GM12878 (cell line): Measurements from ENCODE around the gene LRRC47. TPM values are rescaled to one million over a fixed set of nuclear protein-coding genes. Genes with fewer than 3 reads are reported as not detected.

ENCODE experiments used
- ATAC-seq: fragments of 200-7000 bp; cut with Tn5 transposase; 3 replicates; pipeline ENCODE4 v1.9.1; 2020; ENCODE audit warnings: mild to moderate bottlenecking, moderate library complexity
- BruUV-seq: library from RNA; stranded (reverse); fragments of 400-500 nt; replicated peaks from 2 replicates; lab custom pipeline; 2021; lab: Mats Ljungman, UMichigan
- CTCF ChIA-PET: fragments of 300-600 bp; sonication (Branson Sonifier 250); formaldehyde crosslinking; extraction: SDS; loops from one replicate; lab custom pipeline; 2021; ENCODE audit warnings: inconsistent platforms; lab: Yijun Ruan, JAX
- POLR2A ChIA-PET: fragments of 350-600 bp; formaldehyde crosslinking; extraction: SDS; loops from one replicate; lab custom pipeline; 2021; ENCODE audit warnings: inconsistent platforms; lab: Charles Lee
- RAD21 ChIA-PET: fragments of 300-600 bp; sonication (Branson Sonifier 250); formaldehyde crosslinking; loops from one replicate; lab custom pipeline; 2023; ENCODE audit warnings: antibody characterized with exemption; ENCODE audit not compliant: unreplicated experiment; lab: Charles Lee
- SMC1A ChIA-PET: fragments of 300-600 bp; sonication (Branson Sonifier 250); formaldehyde crosslinking; loops from one replicate; lab custom pipeline; 2023; ENCODE audit not compliant: unreplicated experiment, uncharacterized antibody; lab: Charles Lee
- DNase-seq: peaks from one replicate; pipeline ENCODE4 v3.0.0-alpha.2; 2011; ENCODE audit warnings: low read depth, low spot score
- FAIRE-seq: peaks from 3 replicates; lab custom pipeline; 2011; peaks lifted over from hg19 to GRCh38; lab: Jason Lieb, UNC
- H2AFZ ChIP-seq: 2 replicates; pipeline ENCODE4 v1.6.0; 2011; ENCODE audit warnings: low read depth, low read length, control low read depth; ENCODE audit not compliant: control insufficient read depth
- H3K27ac ChIP-seq: 2 replicates; pipeline ENCODE4 v1.5.1; 2011; ENCODE audit warnings: control low read depth; ENCODE audit not compliant: control insufficient read depth, insufficient read depth
- H3K27me3 ChIP-seq, 2 experiments: replicated peaks in 1 of 2; 2 replicates each; pipeline versions ENCODE4 v1.6.0 to v1.6.1; 2011; ENCODE audit warnings: low read length in 1 of 2; ENCODE audit not compliant: control insufficient read depth in 2 of 2, insufficient read depth in 2 of 2
- H3K36me3 ChIP-seq, 2 experiments: 2 replicates each; pipeline ENCODE4 v1.5.1; 2011; ENCODE audit warnings: low read length in 1 of 2; ENCODE audit not compliant: control insufficient read depth in 2 of 2, insufficient read depth in 2 of 2
- H3K4me1 ChIP-seq: 2 replicates; pipeline ENCODE4 v1.6.1; 2011; ENCODE audit warnings: mild to moderate bottlenecking, low read length, moderate library complexity, mixed read lengths; ENCODE audit not compliant: control insufficient read depth, insufficient read depth
- H3K4me2 ChIP-seq: 2 replicates; pipeline ENCODE4 v1.6.0; 2011; ENCODE audit warnings: control low read depth; ENCODE audit not compliant: control insufficient read depth, insufficient read depth
- H3K4me3 ChIP-seq: fragments of 200-600 bp; sonication (generic); 2 replicates; pipeline ENCODE4 v1.5.1; 2016
- H3K79me2 ChIP-seq: 2 replicates; pipeline ENCODE4 v1.6.0; 2011; ENCODE audit warnings: low read length; ENCODE audit not compliant: control insufficient read depth, insufficient read depth
- H3K9ac ChIP-seq: 2 replicates; pipeline ENCODE4 v1.8.0; 2011; ENCODE audit warnings: low read length, control low read depth, mixed read lengths; ENCODE audit not compliant: control insufficient read depth, insufficient read depth
- H3K9me3 ChIP-seq: replicated peaks from 3 replicates; pipeline ENCODE4 v1.5.1; 2011; ENCODE audit warnings: mild to moderate bottlenecking, low read length; ENCODE audit not compliant: control insufficient read depth, insufficient read depth
- H4K20me1 ChIP-seq: 2 replicates; pipeline ENCODE4 v1.6.0; 2011; ENCODE audit not compliant: control insufficient read depth, insufficient read depth
- HCFC1 ChIP-seq: fragments of 150-350 bp; IDR thresholded peaks from 2 replicates; pipeline ENCODE4 v1.6.1; 2014; ENCODE audit warnings: low read length
- IKZF2 ChIP-seq, 2 experiments: fragments of 450-650 bp; IDR thresholded peaks; 2 replicates each; pipeline ENCODE4 v1.6.1; 2017; ENCODE audit warnings: mild to moderate bottlenecking in 2 of 2, moderate library complexity in 2 of 2
- POLR2A ChIP-seq: IDR thresholded peaks from 2 replicates; pipeline ENCODE4 v1.6.1; 2011; ENCODE audit warnings: low read depth, mild to moderate bottlenecking, low read length
- POLR2AphosphoS2 ChIP-seq: IDR thresholded peaks from 2 replicates; pipeline ENCODE4 v1.6.1; 2011; ENCODE audit warnings: low read depth, mild to moderate bottlenecking, low read length, improper control_type of control experiment, moderate library complexity
- POLR2AphosphoS5 ChIP-seq: IDR thresholded peaks from 2 replicates; pipeline ENCODE4 v1.6.1; 2011; ENCODE audit warnings: mild to moderate bottlenecking, low read length, inconsistent platforms
- RCOR1 ChIP-seq: conservative IDR thresholded peaks from 2 replicates; pipeline ENCODE4 v1.6.1; 2012; ENCODE audit warnings: low read depth, low read length, improper control_type of control experiment
- SIX5 ChIP-seq: IDR thresholded peaks from 2 replicates; pipeline ENCODE4 v1.6.1; 2011; ENCODE audit warnings: mild to moderate bottlenecking, low read depth, low read length, moderate library complexity; ENCODE audit not compliant: severe bottlenecking
- ZNF217 ChIP-seq: fragments of 450-650 bp; IDR thresholded peaks from 2 replicates; pipeline ENCODE4 v1.6.1; 2017; ENCODE audit warnings: antibody characterized with exemption, mild to moderate bottlenecking
- ZZZ3 ChIP-seq: IDR thresholded peaks from 2 replicates; pipeline ENCODE4 v1.6.1; 2011; ENCODE audit warnings: low read depth; ENCODE audit not compliant: control insufficient read depth, insufficient read length
- WGBS: methylation state at CpG from one replicate; pipeline ENCODE4 v1.1.6; 2016; ENCODE audit warnings: low lambda C conversion rate; ENCODE audit not compliant: insufficient replicate concordance, insufficient coverage; ENCODE audit errors: missing lambda C conversion rate; 5-methylcytosine and 5-hydroxymethylcytosine counted together
- in situ Hi-C: fragments of 300-500 bp; cut with MboI; formaldehyde crosslinking; loops from 9 replicates; pipeline ENCODE4 v1.14.3; 2018; ENCODE audit warnings: mixed read lengths
- intact Hi-C: fragments of 100-400 bp; cut with micrococcal nuclease; formaldehyde crosslinking; loops from one replicate; pipeline ENCODE4 v1.14.2; 2022; ENCODE audit not compliant: unreplicated experiment
- polyA plus RNA-seq, 11 experiments: library from polyadenylated mRNA; depleted of rRNA in 4 of 11; unstranded in 6 of 11; stranded (reverse) in 5 of 11; fragments of >200 nt; fragmentation: Nextera tagmentation in 4 of 11; fragmentation: Illumina TruSeq in 1 of 11; extraction: Ambion mirVana in 4 of 11; extraction: Trizol in 1 of 11; gene quantifications; 1 replicate in 1 of 11; 2 replicates in 10 of 11; pipeline versions ENCODE4 v1.2.1 to v1.2.3, GENCODE V29; 2011 to 2016; ENCODE audit warnings: inconsistent platforms in 2 of 11, missing spikeins in 2 of 11, low read depth in 1 of 11
- total RNA-seq, 4 experiments: library from RNA; depleted of rRNA in 3 of 4; stranded (reverse); fragments of >200 nt in 3 of 4; fragmentation: Illumina TruSeq in 1 of 4; extraction: Trizol in 1 of 4; gene quantifications; 2 replicates each; pipeline versions ENCODE4 v1.2.1 to v1.2.3, GENCODE V29; 2013 to 2021

LRRC47 gene
- total and polyA plus RNA-seq, 10 of the 15 experiments (the other 5 are each of a cell fraction or from before 2014, with no cell fraction given): 2.5 to 34.6 (median 18.2) TPM

DNA sequence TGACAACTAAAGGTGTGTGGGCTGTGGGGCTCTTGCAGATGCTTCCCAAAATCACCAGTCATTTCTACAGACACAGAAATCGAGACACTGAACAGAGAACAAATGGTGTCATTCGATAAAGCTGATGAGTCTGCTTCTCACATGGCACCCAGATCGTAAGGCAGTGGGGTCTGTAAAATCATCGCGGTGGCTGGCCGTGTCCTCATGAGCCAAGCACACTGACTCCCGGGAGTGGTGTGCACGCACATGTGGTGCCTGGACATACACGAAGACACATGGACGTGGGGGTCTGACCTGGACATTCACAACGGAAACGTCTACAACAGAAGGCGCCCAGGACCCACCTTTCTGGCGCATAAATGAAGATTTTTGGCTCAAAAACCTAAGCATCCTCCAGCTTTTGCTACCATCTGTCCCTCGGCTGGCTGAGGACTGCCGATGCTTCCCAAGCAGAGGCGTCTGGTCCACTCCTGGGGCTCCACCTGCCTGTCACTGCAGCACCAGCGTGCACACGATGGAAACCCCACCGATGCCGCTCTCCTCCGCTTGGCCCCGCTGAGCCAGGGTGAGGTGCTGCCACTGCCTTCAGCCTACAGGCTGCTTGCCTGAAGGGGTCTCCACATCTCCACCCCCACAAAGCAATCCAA, 16.9 kb downstream of the LRRC47 start:
- intact Hi-C loops (no loop called here), in situ Hi-C loops (no loop called here)
- Histone ChIP-seq H3K4me2 (no peak overlapping the region), H4K20me1 (no peaks in the 10 kb centered on the region), H3K4me1 (peaks cover 11% of the 10 kb centered on the region), H3K9me3 (no peaks in the 10 kb centered on the region), H3K4me3 (no peak overlapping the region), H3K9ac (no peak overlapping the region), H2AFZ (no peak overlapping the region), H3K27me3 (no peaks in the 10 kb centered on the region), H3K36me3 (peaks cover 13 to 15% of the 10 kb centered on the region in 2 experiments), H3K79me2 (no peaks in the 10 kb centered on the region), H3K27ac (no peak overlapping the region)
- TF ChIP-seq HCFC1 (no peak), ZZZ3 (no peak), ZNF217 (no peak), POLR2A (peak; percentile 49), POLR2AphosphoS5 (no peak)
- FAIRE-seq: no peak
- WGBS: 96% methylated on average over 23 of the region's 23 CpGs
- ChIA-PET RAD21 (no interaction called here), POLR2A (no interaction called here), SMC1A (no interaction called here), CTCF (no interaction called here)
- no peak for ATAC-seq
- no TSS peak for BruUV-seq
- DNase-seq: no peak

DNA sequence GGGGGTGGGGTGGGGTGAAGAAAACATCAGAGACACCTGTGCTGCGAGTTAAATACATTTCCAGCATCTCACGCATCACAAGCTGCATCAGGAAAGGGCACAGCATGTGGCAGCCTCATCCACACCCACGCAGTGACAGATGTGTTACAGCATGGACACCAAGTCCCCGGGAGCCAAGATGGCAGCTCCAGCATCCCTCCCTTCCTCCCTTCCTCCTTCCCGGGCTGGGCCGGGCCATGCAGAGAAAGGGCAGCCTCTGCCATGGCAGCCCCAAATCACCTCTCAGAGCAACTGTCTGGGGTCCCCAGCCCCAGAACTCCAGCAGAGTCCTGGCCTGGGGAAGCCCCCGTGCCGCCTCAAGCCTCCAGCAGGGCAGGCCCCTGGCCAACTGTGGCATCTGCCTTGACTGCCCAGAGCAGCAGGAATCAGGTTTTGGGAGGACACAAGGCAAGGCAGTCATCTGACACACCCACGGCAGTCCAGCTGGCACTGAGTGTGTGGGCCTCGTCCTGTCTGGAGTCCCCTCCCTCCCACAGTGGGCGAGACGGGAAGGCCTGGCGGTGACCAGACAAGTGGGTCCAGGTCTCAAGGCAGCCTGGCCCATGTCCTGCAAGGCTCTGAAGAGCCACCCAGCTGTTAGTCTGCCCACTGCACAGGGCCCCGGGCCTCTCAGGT, 17.6 kb downstream of the LRRC47 start:
- H3K79me2 ChIP-seq: no peaks in the 10 kb centered on the region
- no peak overlapping the region for H3K9ac ChIP-seq
- TF ChIP-seq IKZF2 (IDR thresholded peaks at IDR 0.05): no peak
- no peak for TF ChIP-seq RCOR1
- no peak for TF ChIP-seq POLR2AphosphoS2
- no peak for TF ChIP-seq SIX5
- peak; percentile 68 for TF ChIP-seq POLR2A
- H3K27me3 ChIP-seq: no peaks in the 10 kb centered on the region
- 87% methylated on average over 12 of the region's 14 CpGs for WGBS
- POLR2A ChIA-PET: no interaction called here
- SMC1A ChIA-PET: no interaction called here
- in situ Hi-C loops: no loop called here
- H3K4me3 ChIP-seq: no peak overlapping the region
- ATAC-seq (no peak), DNase-seq (no peak), FAIRE-seq (no peak)
- peaks cover 9 to 15% of the 10 kb centered on the region in 2 experiments; a peak in 3 of 4 replicates for H3K36me3 ChIP-seq
- H3K27ac ChIP-seq: no peak overlapping the region
- no TSS peak for BruUV-seq
- intact Hi-C loops: no loop called here
- peaks cover 11% of the 10 kb centered on the region for H3K4me1 ChIP-seq
- RAD21 ChIA-PET: interaction anchor here (0.6 to 0.7 kb wide), 2 partner anchors 257 to 298 kb away, joined by 3 read pairs; no protein-coding TSS in a partner anchor
- no peaks in the 10 kb centered on the region for H4K20me1 ChIP-seq
- H3K9me3 ChIP-seq: no peaks in the 10 kb centered on the region
- no peak overlapping the region for H3K4me2 ChIP-seq
- CTCF ChIA-PET: interaction anchor here (1.6 kb wide), 1 partner anchor 13 kb away, joined by 3 read pairs; no protein-coding TSS in a partner anchor
- no peak overlapping the region for H2AFZ ChIP-seq
